HG02623 (cell line): ENCODE data around the gene CLIP4.
"Not testable (repeated sequence)": the region's sequence is repeated elsewhere in the genome, so short reads cannot be mapped to it uniquely, and the experiment has no call there.

Source experiments
- ATAC-seq: cut with Tn5 transposase; IDR thresholded peaks from one replicate; pipeline ENCODE4 v1.9.1; 2021; ENCODE audit warnings: moderate library complexity; ENCODE audit not compliant: unreplicated experiment

The CLIP4 gene

GRCh38 chr2:29097569-29097968 is 17.6 kb upstream of the CLIP4 start:
- ATAC-seq, result no peak

- no peak for ATAC-seq
These were observed 14.7 kb upstream of the CLIP4 start for GRCh38 chr2:29100564-29100963.

GRCh38 chr2:29104688-29105087 is 10.5 kb upstream of the CLIP4 start:
- no peak for ATAC-seq

- no peak for ATAC-seq
These were observed 9.8 kb upstream of the CLIP4 start for GRCh38 chr2:29105375-29105774.

GRCh38 chr2:29106256-29106655 is 9.0 kb upstream of the CLIP4 start:
- no peak for ATAC-seq

GRCh38 chr2:29106980-29107388 is 8.2 kb upstream of the CLIP4 start:
- ATAC-seq, result no peak

GRCh38 chr2:29107547-29107946 is 7.7 kb upstream of the CLIP4 start:
- ATAC-seq, result not testable (repeated sequence)

GRCh38 chr2:29108225-29108624 is 7.0 kb upstream of the CLIP4 start:
- ATAC-seq, result no peak

- no peak for ATAC-seq
These were observed 6.0 kb upstream of the CLIP4 start for GRCh38 chr2:29109246-29109645.

- ATAC-seq, result peak; percentile 34
These were observed 4.2 kb upstream of the CLIP4 start for GRCh38 chr2:29110916-29111535.

GRCh38 chr2:29112379-29112778 is 2.8 kb upstream of the CLIP4 start:
- no peak for ATAC-seq

GRCh38 chr2:29113027-29113686 is 2.1 kb upstream of the CLIP4 start:
- ATAC-seq, result no peak

- ATAC-seq, result no peak
These were observed 1.3 kb upstream of the CLIP4 start for GRCh38 chr2:29113891-29114321.

GRCh38 chr2:29114586-29114945 is 649 bp upstream of the CLIP4 start:
- ATAC-seq, result no peak

GRCh38 chr2:29115797-29116781 is 874 bp downstream of the CLIP4 start:
- ATAC-seq, result peak; percentile 33

- ATAC-seq, result no peak
These were observed 2.6 kb downstream of the CLIP4 start for GRCh38 chr2:29117636-29118303.

GRCh38 chr2:29119211-29119610 is 4.0 kb downstream of the CLIP4 start:
- no peak for ATAC-seq

GRCh38 chr2:29120846-29121245 is 5.6 kb downstream of the CLIP4 start:
- ATAC-seq, result no peak

GRCh38 chr2:29123617-29124349 is 8.6 kb downstream of the CLIP4 start:
- ATAC-seq, result no peak

- ATAC-seq, result no peak
These were observed 9.3 kb downstream of the CLIP4 start for GRCh38 chr2:29124504-29124903.
